ENCODE results near the gene TMEM184C. TPM values are rescaled to one million over a fixed set of nuclear protein-coding genes. Genes with fewer than 3 reads are reported as not detected.

Gene TMEM184C
- total RNA-seq, 2 experiments from 2014 or later, result 11.7 to 15.3 TPM

DNA sequence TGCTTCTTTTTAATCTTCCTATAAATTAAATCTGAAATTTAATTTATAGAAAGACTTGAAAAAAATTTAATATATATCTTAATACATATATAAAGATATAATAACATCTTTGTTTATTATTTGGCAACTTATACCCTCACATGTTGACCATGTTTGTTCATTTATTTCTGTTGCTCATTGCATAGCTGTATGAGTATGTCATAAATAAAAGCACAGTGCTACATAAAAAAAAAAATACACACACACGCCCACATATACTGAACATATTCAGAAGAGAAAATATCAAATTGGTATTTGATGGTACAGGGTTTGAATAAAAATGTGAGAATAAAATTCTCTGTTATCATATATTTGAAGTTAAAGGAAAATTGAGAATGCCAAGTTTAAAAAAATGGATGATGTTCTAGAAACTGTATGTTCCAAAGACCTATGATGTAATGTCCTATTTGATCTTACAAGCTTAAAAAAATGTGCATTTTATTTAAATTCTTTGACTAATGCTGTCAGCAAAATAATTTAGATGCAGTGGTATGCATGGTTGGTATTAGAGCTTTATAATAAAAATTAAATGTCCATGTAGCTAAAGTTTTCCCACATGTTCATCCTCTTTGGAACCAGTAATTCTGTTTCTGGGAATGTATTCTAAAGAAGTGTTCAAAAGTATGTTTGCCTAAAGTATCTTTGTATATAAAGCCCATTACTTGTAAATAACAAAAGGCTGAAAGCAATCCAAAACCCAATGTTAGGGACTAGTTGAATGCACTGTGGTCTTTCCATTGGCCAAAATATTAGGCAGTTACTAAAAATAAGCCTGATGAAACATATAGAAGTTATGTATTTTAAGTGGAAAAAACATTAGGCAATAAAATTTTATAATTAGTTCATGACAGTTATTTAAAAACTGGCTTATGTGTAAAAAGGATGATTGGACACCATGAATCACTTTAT is 12.9 kb downstream of the TMEM184C start:
- H3K9me3 Mint-ChIP-seq (ENCODE audit: low read depth), result no peaks in the 10 kb centered on the region
- intact Hi-C loops (cut with DNase I, micrococcal nuclease), result loop anchor here in 1 of 2 experiments (5.0 kb wide), 1 partner anchor 172 kb away; no protein-coding TSS in a partner anchor
- ChIA-PET POLR2A (no interaction called here), CTCF (interaction anchor here (0.6 to 1.3 kb wide), 5 partner anchors 12 to 237 kb away, joined by 3 to 5 read pairs (median 4); partner anchors contain the start of gene TMEM184C)
- H3K36me3 Mint-ChIP-seq (ENCODE audit: low read depth), result peaks cover 51% of the 10 kb centered on the region
- H3K27ac Mint-ChIP-seq, result no peak overlapping the region
- ATAC-seq, result no peak
- no peaks in the 10 kb centered on the region for H3K27me3 Mint-ChIP-seq
- no peak for DNase-seq
- H3K4me3 Mint-ChIP-seq, result no peak overlapping the region
- H3K4me1 Mint-ChIP-seq, result no peaks in the 10 kb centered on the region

DNA sequence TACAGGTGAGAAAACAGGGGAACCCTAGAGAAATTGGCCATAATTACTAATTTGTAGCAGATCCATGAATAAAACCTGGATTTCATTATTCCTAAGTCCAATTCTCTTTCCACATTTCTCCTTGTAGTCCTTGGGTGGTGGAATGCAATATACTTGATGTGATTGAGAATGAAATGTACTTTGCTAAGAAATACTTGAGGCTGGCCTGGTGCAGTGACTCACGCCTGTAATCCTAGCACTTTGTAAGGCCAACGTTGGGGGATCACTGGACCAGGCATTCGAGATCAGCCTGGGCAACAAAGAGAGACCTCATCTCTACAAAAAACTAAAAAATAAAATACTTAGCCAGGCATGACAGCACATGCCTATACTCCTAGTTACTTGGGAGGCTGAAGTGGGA is 15.9 kb downstream of the TMEM184C start:
- Mint-ChIP-seq H3K36me3 (ENCODE audit: low read depth) (peaks cover 58% of the 10 kb centered on the region), H3K27me3 (no peaks in the 10 kb centered on the region), H3K4me3 (no peak overlapping the region), H3K9me3 (ENCODE audit: low read depth) (peaks cover 4% of the 10 kb centered on the region), H3K4me1 (no peaks in the 10 kb centered on the region), H3K27ac (no peak overlapping the region)
- intact Hi-C loops (cut with DNase I, micrococcal nuclease), result no loop called here
- no peak for ATAC-seq
- ChIA-PET CTCF (interaction anchor here (0.9 to 1.0 kb wide), 2 partner anchors 9 to 11 kb away, joined by 3 to 5 read pairs; no protein-coding TSS in a partner anchor), POLR2A (no interaction called here)
- no peak for DNase-seq

DNA sequence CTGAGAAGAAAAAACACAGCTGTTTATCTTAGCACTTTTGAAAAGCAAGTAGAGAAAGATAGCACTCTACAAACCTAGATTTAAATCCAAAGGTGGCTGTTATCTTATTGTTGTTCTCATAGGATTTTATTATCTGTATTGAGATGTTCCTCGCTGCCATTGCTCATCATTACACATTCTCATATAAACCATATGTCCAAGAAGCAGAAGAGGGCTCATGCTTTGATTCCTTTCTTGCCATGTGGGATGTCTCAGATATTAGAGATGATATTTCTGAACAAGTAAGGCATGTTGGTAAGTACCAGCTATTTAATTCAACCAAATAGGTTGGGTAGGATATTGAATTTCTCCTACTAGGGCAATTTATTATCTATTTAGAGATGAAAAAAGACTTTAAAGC is 16.4 kb downstream of the TMEM184C start:
- intact Hi-C loops (cut with DNase I, micrococcal nuclease), result no loop called here
- H3K9me3 Mint-ChIP-seq (ENCODE audit: low read depth), result peaks cover 4% of the 10 kb centered on the region
- peaks cover 55% of the 10 kb centered on the region for H3K36me3 Mint-ChIP-seq (ENCODE audit: low read depth)
- no peak for DNase-seq
- no peak for ATAC-seq
- CTCF ChIA-PET, result interaction anchor here (0.9 kb wide), 1 partner anchor 9 kb away, joined by 3 read pairs; no protein-coding TSS in a partner anchor
- no peaks in the 10 kb centered on the region for H3K27me3 Mint-ChIP-seq
- H3K4me3 Mint-ChIP-seq, result no peak overlapping the region
- H3K27ac Mint-ChIP-seq, result no peak overlapping the region
- no peaks in the 10 kb centered on the region for H3K4me1 Mint-ChIP-seq
- POLR2A ChIA-PET, result no interaction called here

DNA sequence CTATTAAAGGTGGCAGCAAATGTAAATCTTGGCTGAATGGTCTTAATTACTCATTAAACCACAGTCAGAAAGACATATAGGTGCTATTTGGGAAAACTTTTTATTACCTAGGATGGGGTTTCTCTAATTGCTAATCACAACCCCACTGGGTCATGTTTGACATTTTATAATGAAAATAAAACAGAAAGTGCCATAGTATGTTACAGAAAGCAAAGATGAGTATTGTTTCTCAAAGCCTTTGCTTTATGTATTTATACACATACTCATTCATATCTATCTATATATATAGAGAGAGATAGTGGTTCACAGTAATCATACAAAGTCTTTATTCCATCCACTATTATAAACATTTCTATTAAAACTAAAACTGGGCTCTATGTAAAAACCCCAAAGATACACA is 18.2 kb downstream of the TMEM184C start:
- no peaks in the 10 kb centered on the region for H3K27me3 Mint-ChIP-seq
- ChIA-PET CTCF (no interaction called here), POLR2A (no interaction called here)
- no peak overlapping the region for H3K27ac Mint-ChIP-seq
- H3K4me1 Mint-ChIP-seq, result peaks cover 14% of the 10 kb centered on the region
- ATAC-seq, result peak; percentile 26
- DNase-seq, result no peak
- H3K9me3 Mint-ChIP-seq (ENCODE audit: low read depth), result peaks cover 4% of the 10 kb centered on the region
- peaks cover 56% of the 10 kb centered on the region for H3K36me3 Mint-ChIP-seq (ENCODE audit: low read depth)
- H3K4me3 Mint-ChIP-seq, result no peak overlapping the region
- intact Hi-C loops (cut with DNase I, micrococcal nuclease), result no loop called here

DNA sequence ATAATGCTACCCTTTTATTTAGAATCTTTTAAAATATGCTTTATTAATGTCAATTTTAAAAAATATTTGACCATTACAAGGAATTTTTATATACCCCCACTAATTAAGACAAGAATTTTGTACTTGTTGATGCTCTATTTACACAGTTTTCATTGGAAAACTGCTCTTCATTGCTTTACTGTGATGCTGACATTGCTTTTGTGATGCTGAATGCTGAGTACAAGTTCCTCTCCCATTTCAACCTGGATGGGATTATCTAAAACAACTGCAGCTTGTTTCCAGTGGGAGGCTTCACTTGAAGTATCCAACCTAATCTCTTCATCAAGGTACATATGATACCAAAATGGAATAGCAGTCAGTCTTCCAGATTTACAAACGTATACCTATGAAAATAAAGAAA is 21.2 kb downstream of the TMEM184C start:
- no peak overlapping the region for H3K27ac Mint-ChIP-seq
- H3K4me3 Mint-ChIP-seq, result no peak overlapping the region
- POLR2A ChIA-PET, result no interaction called here
- CTCF ChIA-PET, result interaction anchor here (0.9 to 1.1 kb wide), 3 partner anchors 14 to 228 kb away, joined by 4 to 5 read pairs (median 4); partner anchors contain the start of gene TMEM184C
- no peak for ATAC-seq
- H3K27me3 Mint-ChIP-seq, result no peaks in the 10 kb centered on the region
- H3K4me1 Mint-ChIP-seq, result peaks cover 17% of the 10 kb centered on the region
- DNase-seq, result no peak
- H3K9me3 Mint-ChIP-seq (ENCODE audit: low read depth), result peaks cover 4% of the 10 kb centered on the region
- peaks cover 67% of the 10 kb centered on the region for H3K36me3 Mint-ChIP-seq (ENCODE audit: low read depth)
- intact Hi-C loops (cut with DNase I, micrococcal nuclease), result no loop called here

DNA sequence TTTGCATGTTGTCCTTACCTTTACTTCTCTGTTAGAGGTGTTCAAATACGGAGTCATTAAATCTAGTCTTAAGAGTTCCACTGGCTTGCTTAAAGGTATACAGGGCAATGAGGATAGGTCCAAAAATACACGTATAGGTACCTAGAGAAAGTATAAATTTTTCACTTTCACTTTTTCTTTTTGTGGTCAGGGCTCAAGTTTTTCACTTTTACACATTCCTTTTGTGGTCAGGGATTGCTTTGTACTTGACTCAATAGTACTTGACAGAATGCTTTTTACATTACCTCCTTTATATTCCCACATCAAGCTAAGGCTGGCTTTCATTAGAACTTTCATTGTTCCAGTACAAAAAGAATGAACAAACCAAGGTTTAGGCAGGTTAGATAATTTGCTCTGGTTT is 21.7 kb downstream of the TMEM184C start:
- CTCF ChIA-PET, result no interaction called here
- H3K4me1 Mint-ChIP-seq, result peaks cover 17% of the 10 kb centered on the region
- intact Hi-C loops (cut with DNase I, micrococcal nuclease), result no loop called here
- H3K27me3 Mint-ChIP-seq, result no peaks in the 10 kb centered on the region
- H3K36me3 Mint-ChIP-seq (ENCODE audit: low read depth), result peaks cover 66% of the 10 kb centered on the region
- POLR2A ChIA-PET, result no interaction called here
- H3K27ac Mint-ChIP-seq, result peak overlapping the region; percentile 31
- H3K4me3 Mint-ChIP-seq, result no peak overlapping the region
- DNase-seq, result no peak
- ATAC-seq, result peak; percentile 64
- peaks cover 4% of the 10 kb centered on the region for H3K9me3 Mint-ChIP-seq (ENCODE audit: low read depth)

DNA sequence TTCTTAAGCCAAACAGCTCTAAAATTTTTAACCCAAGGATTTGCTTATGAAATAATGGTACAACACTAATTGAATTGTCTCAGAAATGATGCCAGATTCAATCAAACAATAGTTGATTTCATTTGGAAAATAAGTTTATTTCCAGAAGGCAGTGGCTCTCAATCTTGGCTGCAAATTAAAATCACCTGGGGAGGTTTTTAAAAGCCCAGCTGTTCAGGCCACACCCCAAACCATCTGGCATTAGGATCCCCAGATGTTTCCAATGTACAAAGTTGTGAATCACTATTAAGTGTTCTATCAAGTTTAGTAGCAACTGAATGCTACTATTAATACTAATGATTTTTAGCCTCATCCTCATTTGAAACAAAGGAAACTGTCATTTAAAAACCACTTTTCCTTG is 22.2 kb downstream of the TMEM184C start:
- peaks cover 4% of the 10 kb centered on the region for H3K9me3 Mint-ChIP-seq (ENCODE audit: low read depth)
- H3K27ac Mint-ChIP-seq, result peak overlapping the region; percentile 37
- ATAC-seq, result no peak
- peaks cover 17% of the 10 kb centered on the region for H3K4me1 Mint-ChIP-seq
- CTCF ChIA-PET, result interaction anchor here (0.6 kb wide), 1 partner anchor 63 kb away, joined by 3 read pairs; no protein-coding TSS in a partner anchor
- H3K27me3 Mint-ChIP-seq, result no peaks in the 10 kb centered on the region
- no peak for DNase-seq
- POLR2A ChIA-PET, result no interaction called here
- H3K4me3 Mint-ChIP-seq, result no peak overlapping the region
- intact Hi-C loops (cut with DNase I, micrococcal nuclease), result no loop called here
- peaks cover 63% of the 10 kb centered on the region for H3K36me3 Mint-ChIP-seq (ENCODE audit: low read depth)

DNA sequence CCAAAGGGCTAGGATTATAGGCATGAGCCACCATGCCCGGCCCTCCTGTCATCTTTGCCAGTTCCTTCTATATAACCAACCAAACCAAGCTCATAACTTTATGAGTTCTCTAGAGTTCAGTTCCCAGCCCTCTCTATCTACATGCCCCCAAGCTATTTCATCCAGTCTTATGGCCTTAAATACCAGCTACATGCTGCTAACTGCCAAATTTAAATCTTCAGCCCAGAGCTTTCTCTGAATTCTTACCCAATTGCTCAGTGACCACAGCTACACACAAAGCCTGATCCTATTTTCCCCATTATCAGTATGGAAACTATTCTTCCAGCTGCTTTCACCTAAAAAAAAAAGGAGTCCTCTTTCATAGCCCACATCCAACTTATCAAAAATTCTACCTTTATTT is 23.1 kb downstream of the TMEM184C start:
- POLR2A ChIA-PET, result interaction anchor here (0.6 to 1.2 kb wide), 2 partner anchors 23 to 25 kb away, joined by 7 to 10 read pairs; partner anchors contain the start of gene TMEM184C

DNA sequence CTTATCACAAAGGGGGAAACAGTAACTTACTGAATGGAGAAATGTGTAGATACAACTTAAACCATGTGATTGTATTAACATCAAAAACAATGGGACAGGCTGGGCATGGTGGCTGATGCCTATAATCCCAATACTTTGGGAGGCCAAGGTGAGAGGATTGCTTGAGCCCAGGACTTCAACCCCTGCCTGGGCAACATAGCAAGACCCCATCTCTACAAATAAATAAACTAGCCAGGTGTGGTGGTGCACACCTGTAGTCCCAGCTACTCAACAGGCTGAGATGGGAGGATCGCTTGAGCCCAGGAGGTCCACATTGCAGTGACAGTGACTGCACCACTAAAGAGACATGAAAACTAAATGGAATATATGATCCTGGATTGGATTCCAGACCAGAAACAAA is 26.4 kb downstream of the TMEM184C start:
- ChIA-PET POLR2A (no interaction called here), CTCF (interaction anchor here (1.1 kb wide), 2 partner anchors 10 to 11 kb away, joined by 4 to 5 read pairs; no protein-coding TSS in a partner anchor)
- no peak for ATAC-seq
- Mint-ChIP-seq H3K9me3 (ENCODE audit: low read depth) (peaks cover 3% of the 10 kb centered on the region), H3K27me3 (no peaks in the 10 kb centered on the region), H3K4me1 (peaks cover 35% of the 10 kb centered on the region), H3K4me3 (no peak overlapping the region), H3K27ac (no peak overlapping the region), H3K36me3 (ENCODE audit: low read depth) (peaks cover 46% of the 10 kb centered on the region)
- DNase-seq, result no peak
- intact Hi-C loops (cut with DNase I, micrococcal nuclease), result no loop called here

More for the DNA sequence above, 23.1 kb downstream of the TMEM184C start:
- Mint-ChIP-seq H3K27ac (no peak overlapping the region), H3K9me3 (ENCODE audit: low read depth) (peaks cover 4% of the 10 kb centered on the region), H3K4me1 (peaks cover 17% of the 10 kb centered on the region), H3K4me3 (no peak overlapping the region), H3K27me3 (no peaks in the 10 kb centered on the region), H3K36me3 (ENCODE audit: low read depth) (peaks cover 57% of the 10 kb centered on the region)
- CTCF ChIA-PET, result interaction anchor here (1.1 to 2.7 kb wide), 2 partner anchors 19 to 226 kb away, joined by 4 to 16 read pairs; no protein-coding TSS in a partner anchor
- ATAC-seq (no peak), DNase-seq (no peak)
- intact Hi-C loops (cut with DNase I, micrococcal nuclease), result no loop called here

DNA sequence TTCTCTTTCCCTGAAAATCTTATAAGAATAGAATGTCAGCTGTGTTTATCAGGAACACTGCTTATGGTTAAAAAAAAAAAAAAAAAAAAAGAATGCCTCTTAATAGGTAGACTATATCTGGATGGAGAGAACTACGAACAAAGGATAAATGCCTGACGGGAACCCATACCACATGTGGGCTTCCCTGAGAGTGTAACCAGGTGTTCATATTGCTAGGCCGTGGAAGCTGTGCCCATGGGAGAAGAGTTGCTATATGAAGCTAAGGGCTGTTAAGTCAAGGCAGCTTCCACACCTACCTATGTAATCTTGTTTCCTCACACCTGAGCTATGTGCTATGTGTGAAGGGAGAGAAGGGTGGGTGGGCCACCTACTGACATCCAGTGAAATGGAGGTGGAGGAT is 27.3 kb downstream of the TMEM184C start:
- no peak overlapping the region for H3K27ac Mint-ChIP-seq
- H3K9me3 Mint-ChIP-seq (ENCODE audit: low read depth), result peaks cover 3% of the 10 kb centered on the region
- no peaks in the 10 kb centered on the region for H3K27me3 Mint-ChIP-seq
- POLR2A ChIA-PET, result no interaction called here
- H3K36me3 Mint-ChIP-seq (ENCODE audit: low read depth), result peaks cover 48% of the 10 kb centered on the region
- no peak overlapping the region for H3K4me3 Mint-ChIP-seq
- CTCF ChIA-PET, result interaction anchor here (0.6 to 1.1 kb wide), 4 partner anchors 9 to 88 kb away, joined by 3 to 5 read pairs (median 4); no protein-coding TSS in a partner anchor
- ATAC-seq (no peak), DNase-seq (no peak)
- peaks cover 28% of the 10 kb centered on the region for H3K4me1 Mint-ChIP-seq
- intact Hi-C loops (cut with DNase I, micrococcal nuclease), result no loop called here

DNA sequence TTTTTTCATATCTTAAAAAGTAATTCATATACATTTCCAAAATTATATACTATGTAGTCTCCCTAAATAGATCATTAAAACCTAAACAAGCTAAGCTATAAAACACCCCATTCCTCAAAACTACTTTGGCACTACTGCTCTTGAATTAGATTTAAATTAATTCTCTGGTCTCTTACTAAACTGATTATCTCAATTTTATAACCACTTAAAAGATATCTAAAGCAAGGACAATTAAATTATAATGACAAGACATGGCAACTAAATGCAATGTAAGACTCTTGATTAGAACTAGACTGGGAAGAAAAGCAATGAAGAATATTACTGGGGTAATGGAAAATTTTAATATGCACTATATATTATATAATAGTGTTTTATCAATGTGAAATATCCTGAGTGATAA is 27.9 kb downstream of the TMEM184C start:
- peaks cover 28% of the 10 kb centered on the region for H3K4me1 Mint-ChIP-seq
- H3K27me3 Mint-ChIP-seq, result no peaks in the 10 kb centered on the region
- ChIA-PET POLR2A (no interaction called here), CTCF (interaction anchor here (0.9 kb wide), 1 partner anchor 87 kb away, joined by 3 read pairs; no protein-coding TSS in a partner anchor)
- peaks cover 50% of the 10 kb centered on the region for H3K36me3 Mint-ChIP-seq (ENCODE audit: low read depth)
- H3K27ac Mint-ChIP-seq, result no peak overlapping the region
- H3K9me3 Mint-ChIP-seq (ENCODE audit: low read depth), result peaks cover 3% of the 10 kb centered on the region
- DNase-seq (no peak), ATAC-seq (no peak)
- intact Hi-C loops (cut with DNase I, micrococcal nuclease), result no loop called here
- no peak overlapping the region for H3K4me3 Mint-ChIP-seq
